Suprapubic skin (tissue), 4 donors: ENCODE measurements around the gene ZBTB22. TPM values are rescaled to one million over a fixed set of nuclear protein-coding genes. Genes with fewer than 3 reads are reported as not detected.

ENCODE experiments used
- DNase-seq, 2 donors: peaks; one replicate each; pipeline ENCODE4 v3.0.0-alpha.2; 2019; ENCODE audit warnings: low spot score in 2 of 2
- H3K27ac ChIP-seq: fragments of 200-600 bp; sonication (generic); one replicate; pipeline ENCODE4 v1.5.1; 2019
- H3K27me3 ChIP-seq: fragments of 200-600 bp; sonication (generic); one replicate; pipeline ENCODE4 v1.5.1; 2019
- H3K36me3 ChIP-seq: fragments of 200-600 bp; sonication (generic); one replicate; pipeline ENCODE4 v1.5.1; 2019
- H3K4me1 ChIP-seq: fragments of 200-600 bp; sonication (generic); one replicate; pipeline ENCODE4 v1.5.1; 2019
- H3K4me3 ChIP-seq: fragments of 200-600 bp; sonication (generic); one replicate; pipeline ENCODE4 v1.5.1; 2019; ENCODE audit warnings: mild to moderate bottlenecking
- H3K9me3 ChIP-seq: fragments of 200-600 bp; sonication (generic); one replicate; pipeline ENCODE4 v1.5.1; 2019
- EP300 ChIP-seq: sonication (generic); formaldehyde crosslinking; IDR thresholded peaks from one replicate; pipeline ENCODE4 v1.6.1; 2017; ENCODE audit warnings: antibody characterized with exemption
- POLR2A ChIP-seq, 2 donors: fragments of 450-650 bp; IDR thresholded peaks; one replicate each; pipeline ENCODE4 v1.6.1; 2017; ENCODE audit warnings: antibody characterized with exemption in 2 of 2, mild to moderate bottlenecking in 2 of 2, moderate library complexity in 2 of 2
- POLR2AphosphoS5 ChIP-seq, 3 donors: sonication (generic); formaldehyde crosslinking; IDR thresholded peaks; one replicate each; pipeline ENCODE4 v1.6.1; 2017; ENCODE audit warnings: antibody characterized with exemption in 3 of 3
- WGBS: methylation state at CpG from one replicate; pipeline ENCODE4 v1.1.5; 2018; 5-methylcytosine and 5-hydroxymethylcytosine counted together
- total RNA-seq, 4 donors: library from RNA; depleted of rRNA; stranded (reverse); fragments of >200 nt; gene quantifications; one replicate each; pipeline ENCODE4 v1.1.0, GENCODE V29; 2016
- TF ChIP-seq, protein P1 (sequence below), 2 donors: fragments of 200-600 bp in 1 of 2; fragments of 450-650 bp in 1 of 2; sonication (generic) in 1 of 2; IDR thresholded peaks; one replicate each; pipeline ENCODE4 v1.5.1; 2016 to 2019; ENCODE audit warnings: antibody characterized with exemption in 2 of 2, mild to moderate bottlenecking in 1 of 2, moderate library complexity in 1 of 2

Gene ZBTB22
- total RNA-seq, 4 donors from 2014 or later = 32.1 to 36.8 (median 33.4) TPM

DNA sequence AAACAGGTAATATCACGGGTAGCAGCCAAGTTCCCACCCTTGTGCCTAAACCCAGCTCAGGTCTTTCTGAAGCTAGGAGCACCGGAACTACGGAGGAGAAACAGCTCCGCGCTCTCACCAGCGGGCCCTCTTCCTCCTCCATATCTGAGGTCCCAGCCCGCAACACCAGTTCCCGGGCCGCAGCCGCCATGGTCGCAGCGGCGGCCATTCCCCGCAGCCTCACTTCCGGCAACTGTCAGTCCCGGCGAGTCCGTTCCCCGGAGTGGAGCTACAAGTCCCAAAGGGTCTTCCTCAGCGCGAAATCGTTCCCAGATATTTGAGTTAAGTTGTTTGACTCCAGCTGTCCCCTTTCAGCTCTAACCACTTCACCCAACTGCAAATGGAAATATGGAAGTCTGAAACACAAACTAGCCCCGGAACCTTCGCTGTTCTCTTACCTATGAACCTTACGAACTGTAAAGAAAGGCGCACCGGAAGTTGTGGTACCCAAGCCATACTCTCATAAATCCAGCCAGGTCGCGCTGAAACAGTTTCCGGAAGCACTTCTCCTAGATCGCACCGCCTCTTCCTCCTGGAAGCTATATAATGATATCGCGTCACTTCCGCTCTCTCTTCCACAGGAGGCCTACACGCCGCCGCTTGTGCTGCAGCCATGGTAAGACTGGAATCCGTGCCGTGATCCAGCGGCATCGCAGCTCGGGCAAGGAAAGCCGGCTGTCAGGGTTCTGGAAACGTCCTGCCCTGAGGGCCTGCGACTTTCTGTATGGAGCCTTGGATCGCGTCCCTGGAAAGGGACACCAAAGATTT, 45.9 kb downstream of the ZBTB22 start, which contains the start of the genes RPS18 and VPS52:
Gene RPS18, plus strand, starts transcription at position 608 of the 807 bp plus-strand sequence. Its CDS starts 45 bp downstream, at position 653.
Gene VPS52, minus strand, starts transcription at position 409 of the 807 bp plus-strand sequence. Its CDS starts 201 bp downstream, at position 208.
- DNase-seq = peak; percentile 96 to 98
- no peaks in the 10 kb centered on the region for H3K27me3 ChIP-seq
- WGBS = under 1% methylated on average over 27 of the region's 48 CpGs
- peak within 1 kb of the TSS; percentile 85 for H3K4me3 ChIP-seq
- H3K36me3 ChIP-seq = peaks cover 57% of the 10 kb centered on the region
- H3K4me1 ChIP-seq = peaks cover 58% of the 10 kb centered on the region
- H3K27ac ChIP-seq = peak within 1 kb of the TSS; percentile 97
- TF ChIP-seq POLR2A (IDR thresholded peaks at IDR 0.05) (peak; percentile 85 to 93), EP300 (no peak), POLR2AphosphoS5 (IDR thresholded peaks at IDR 0.05) (peak; percentile 97 to 98 (median 98))
- TF ChIP-seq, protein P1, sequence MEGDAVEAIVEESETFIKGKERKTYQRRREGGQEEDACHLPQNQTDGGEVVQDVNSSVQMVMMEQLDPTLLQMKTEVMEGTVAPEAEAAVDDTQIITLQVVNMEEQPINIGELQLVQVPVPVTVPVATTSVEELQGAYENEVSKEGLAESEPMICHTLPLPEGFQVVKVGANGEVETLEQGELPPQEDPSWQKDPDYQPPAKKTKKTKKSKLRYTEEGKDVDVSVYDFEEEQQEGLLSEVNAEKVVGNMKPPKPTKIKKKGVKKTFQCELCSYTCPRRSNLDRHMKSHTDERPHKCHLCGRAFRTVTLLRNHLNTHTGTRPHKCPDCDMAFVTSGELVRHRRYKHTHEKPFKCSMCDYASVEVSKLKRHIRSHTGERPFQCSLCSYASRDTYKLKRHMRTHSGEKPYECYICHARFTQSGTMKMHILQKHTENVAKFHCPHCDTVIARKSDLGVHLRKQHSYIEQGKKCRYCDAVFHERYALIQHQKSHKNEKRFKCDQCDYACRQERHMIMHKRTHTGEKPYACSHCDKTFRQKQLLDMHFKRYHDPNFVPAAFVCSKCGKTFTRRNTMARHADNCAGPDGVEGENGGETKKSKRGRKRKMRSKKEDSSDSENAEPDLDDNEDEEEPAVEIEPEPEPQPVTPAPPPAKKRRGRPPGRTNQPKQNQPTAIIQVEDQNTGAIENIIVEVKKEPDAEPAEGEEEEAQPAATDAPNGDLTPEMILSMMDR (IDR thresholded peaks at IDR 0.05) = no peak
- no peaks in the 10 kb centered on the region for H3K9me3 ChIP-seq

DNA sequence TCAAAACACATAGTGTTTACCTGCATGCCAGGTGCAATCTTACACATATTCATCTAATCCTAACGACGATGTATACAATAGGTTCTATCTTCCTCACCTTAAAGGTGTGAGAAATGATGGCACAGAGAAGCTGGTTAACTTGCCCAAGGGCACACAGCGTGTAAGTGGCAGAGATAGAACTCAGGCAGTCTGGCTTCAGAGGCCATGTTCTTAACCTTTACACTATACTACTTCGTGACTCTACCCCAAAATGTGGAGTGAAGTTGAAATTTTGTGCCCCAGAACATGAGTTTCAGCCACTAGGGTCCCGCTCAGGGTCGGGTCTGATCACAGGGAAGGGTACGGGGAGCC, 46.5 kb downstream of the ZBTB22 start:
- Histone ChIP-seq H3K27ac (peak overlapping the region; percentile 97), H3K27me3 (no peaks in the 10 kb centered on the region), H3K9me3 (no peaks in the 10 kb centered on the region), H3K36me3 (peaks cover 61% of the 10 kb centered on the region), H3K4me1 (peaks cover 52% of the 10 kb centered on the region), H3K4me3 (peak overlapping the region; percentile 85)
- DNase-seq = no peak
- WGBS = 0% methylated on average over 7 of the region's 7 CpGs
- TF ChIP-seq POLR2A (IDR thresholded peaks at IDR 0.05) (no peak), POLR2AphosphoS5 (IDR thresholded peaks at IDR 0.05) (no peak), EP300 (no peak)
- TF ChIP-seq, protein P1 (IDR thresholded peaks at IDR 0.05) = no peak

Other genes starting within 250 kb of the ZBTB22 start
- 100 to 1,000 TPM in 1 of 4 donors, 10 to 100 TPM in 3; 21.1 to 101 (median 91.3) TPM for gene HLA-DPA1, start 244.1 kb downstream of the ZBTB22 start, total RNA-seq
- gene HLA-DPB1, start 241.8 kb downstream of the ZBTB22 start, total RNA-seq = 10 to 100 TPM; 23.7 to 76.6 (median 51.7) TPM
- under 1 TPM; 0.21 to 0.97 (median 0.40) TPM for gene COL11A2, start 125.3 kb downstream of the ZBTB22 start, total RNA-seq
- gene RXRB, start 117.1 kb downstream of the ZBTB22 start, total RNA-seq = 10 to 100 TPM; 18.6 to 47.9 (median 26.9) TPM
- gene SLC39A7, start 116.9 kb downstream of the ZBTB22 start, total RNA-seq = 10 to 100 TPM; 29.3 to 46.3 (median 41.9) TPM
- 10 to 100 TPM; 26.2 to 66.0 (median 50.5) TPM for gene HSD17B8, start 113.1 kb downstream of the ZBTB22 start, total RNA-seq
- 10 to 100 TPM; 11.5 to 18.1 (median 14.9) TPM for gene RING1, start 109.2 kb downstream of the ZBTB22 start, total RNA-seq
- gene VPS52, start 45.9 kb downstream of the ZBTB22 start, total RNA-seq = 10 to 100 TPM; 44.4 to 75.1 (median 59.0) TPM
- 1,000 to 10,000 TPM; 2,261 to 4,381 (median 4,042) TPM for gene RPS18, start 45.7 kb downstream of the ZBTB22 start, total RNA-seq
- gene B3GALT4, start 40.6 kb downstream of the ZBTB22 start, total RNA-seq = 10 to 100 TPM; 16.6 to 26.2 (median 18.2) TPM
- gene WDR46, start 28.5 kb downstream of the ZBTB22 start, total RNA-seq = 10 to 100 TPM; 41.3 to 67.2 (median 50.2) TPM
- gene PFDN6, start 28.1 kb downstream of the ZBTB22 start, total RNA-seq = 10 to 100 TPM; 20.5 to 31.5 (median 22.3) TPM
- gene RGL2, start 18.8 kb downstream of the ZBTB22 start, total RNA-seq = 100 to 1,000 TPM in 1 of 4 donors, 10 to 100 TPM in 3; 80.8 to 118 (median 96.6) TPM
- gene TAPBP, start 3.7 kb downstream of the ZBTB22 start, total RNA-seq = 100 to 1,000 TPM in 3 of 4 donors, 10 to 100 TPM in 1; 91.5 to 132 (median 108) TPM
- gene DAXX, start 5.2 kb upstream of the ZBTB22 start, total RNA-seq = 10 to 100 TPM; 35.6 to 53.2 (median 42.5) TPM
- 10 to 100 TPM in 2 of 4 donors, 1 to 10 TPM in 2; 3.2 to 19.5 (median 9.8) TPM for gene KIFC1, start 74.1 kb upstream of the ZBTB22 start, total RNA-seq
- gene PHF1, start 93.3 kb upstream of the ZBTB22 start, total RNA-seq = 100 to 1,000 TPM in 1 of 4 donors, 10 to 100 TPM in 3; 35.9 to 102 (median 48.6) TPM
- gene CUTA, start 100.4 kb upstream of the ZBTB22 start, total RNA-seq = 100 to 1,000 TPM; 119 to 185 (median 159) TPM
- 10 to 100 TPM; 13.5 to 30.4 (median 14.0) TPM for gene SYNGAP1, start 102.3 kb upstream of the ZBTB22 start, total RNA-seq
- 1 to 10 TPM; 5.9 to 9.9 (median 7.4) TPM for gene ZBTB9, start 136.8 kb upstream of the ZBTB22 start, total RNA-seq